ENCODE data around the gene ITGA5.

ITGA5 gene

GRCh38 chr12:54419088-54419887 is at the start of gene ITGA5:
ITGA5 (minus strand) TSS chr12:54419266; CDS start chr12:54419198, 68 bp downstream.
- peak; percentile 41 for DNase-seq

- no peak for DNase-seq
Measured at GRCh38 chr12:54465857-54466523, 46.9 kb upstream of the ITGA5 start.

GRCh38 chr12:54463484-54463883 is 44.4 kb upstream of the ITGA5 start:
- no peak for DNase-seq

DNA sequence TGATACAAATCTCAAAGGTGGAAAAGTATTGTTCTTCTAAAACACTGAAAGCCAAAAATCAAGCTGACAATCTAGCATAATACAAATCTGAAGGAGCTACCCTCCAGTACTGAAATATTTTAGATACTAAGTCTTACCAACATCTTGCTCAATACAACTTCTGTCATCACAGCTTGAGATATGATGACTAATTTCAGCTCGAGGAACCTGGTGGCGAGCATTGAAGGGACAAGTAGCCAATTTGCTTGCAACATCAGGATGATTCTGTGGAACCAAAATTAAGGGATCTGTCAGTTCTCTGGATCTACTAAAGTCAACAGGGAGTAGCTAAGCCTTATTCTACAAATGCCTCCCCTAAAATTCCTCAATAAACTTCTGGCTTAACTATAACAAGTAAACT is 44.0 kb upstream of the ITGA5 start:
- DNase-seq, result peak in 1 of 2 donors; percentile 33

DNA sequence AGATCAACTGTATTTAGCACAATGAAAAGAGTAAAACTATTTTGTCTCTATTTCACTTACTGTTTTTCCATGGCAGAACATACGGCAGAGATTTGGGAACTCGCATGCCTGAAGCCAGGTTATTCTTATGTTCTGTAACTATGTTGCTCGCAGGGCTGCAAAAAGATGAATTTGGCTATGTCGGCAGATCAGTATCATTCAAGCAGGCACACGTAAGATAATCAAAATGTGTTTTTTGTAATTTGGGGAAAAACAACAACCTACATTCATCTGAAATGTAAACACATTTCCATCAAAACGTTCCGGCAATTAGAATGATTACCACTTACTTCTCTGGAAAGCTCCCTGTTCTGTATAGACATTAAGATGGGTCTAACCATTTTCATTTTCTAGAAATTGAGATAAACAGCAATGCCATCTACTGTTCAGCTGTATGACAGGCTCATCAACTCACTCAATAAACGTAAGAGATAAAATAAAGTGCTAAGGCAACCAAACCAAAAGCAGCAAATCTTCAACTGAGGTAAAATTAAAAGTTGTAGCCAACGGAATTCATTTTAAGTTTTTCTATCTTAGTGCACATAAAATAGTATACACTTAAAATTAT is 41.4 kb upstream of the ITGA5 start:
- no peak for DNase-seq

DNA sequence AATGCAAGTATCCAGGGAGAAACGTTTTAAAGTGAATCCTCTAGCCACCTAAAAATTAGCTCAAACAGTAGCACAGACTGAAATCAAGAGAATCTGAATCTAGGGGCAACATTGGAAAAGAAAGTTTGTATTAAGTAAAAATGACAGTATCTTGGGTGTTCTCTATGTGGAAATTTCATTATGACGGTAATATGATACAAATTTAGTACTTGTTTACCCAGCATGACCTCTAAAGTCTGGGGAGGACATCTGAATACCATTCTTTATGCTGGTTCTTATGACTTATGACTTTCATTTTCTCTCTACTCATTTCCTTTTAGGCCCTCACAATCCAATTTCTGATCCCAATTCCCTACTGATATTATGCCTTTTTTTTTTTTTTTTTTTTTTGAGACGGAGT is 40.3 kb upstream of the ITGA5 start:
- no peak for DNase-seq

DNA sequence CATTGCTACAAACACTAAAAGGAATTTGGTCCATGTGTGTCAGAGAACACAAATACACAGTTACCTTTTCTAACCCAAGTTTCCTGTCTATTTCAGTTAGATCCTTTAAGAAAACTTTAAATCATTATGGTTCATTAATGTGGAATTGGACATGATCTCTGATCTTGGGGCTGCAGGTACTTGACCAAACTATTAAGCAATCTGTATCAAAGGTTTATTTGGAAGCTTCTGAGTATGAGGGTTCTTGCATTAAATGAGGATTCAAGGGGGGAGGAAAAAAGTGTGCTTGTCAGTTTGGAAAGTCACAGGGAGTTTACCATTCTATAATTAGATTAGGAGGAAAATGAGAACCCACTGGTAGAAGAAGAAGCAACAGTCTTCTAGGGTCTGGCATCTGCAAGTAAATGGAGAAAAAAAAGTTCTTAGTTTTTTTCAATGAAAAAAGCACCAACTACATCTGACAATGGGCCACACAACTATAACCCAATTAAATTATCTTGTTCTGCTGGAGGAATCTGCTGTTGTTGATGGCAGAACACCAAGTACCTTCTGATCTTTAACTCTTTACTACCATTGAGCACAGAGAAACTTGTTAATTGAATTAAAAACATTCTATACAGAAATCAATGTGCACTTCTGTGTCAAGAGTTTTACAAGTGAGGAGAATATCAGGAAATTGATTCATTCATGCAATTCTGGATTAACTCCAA is 36.8 kb upstream of the ITGA5 start:
- DNase-seq, result no peak

DNA sequence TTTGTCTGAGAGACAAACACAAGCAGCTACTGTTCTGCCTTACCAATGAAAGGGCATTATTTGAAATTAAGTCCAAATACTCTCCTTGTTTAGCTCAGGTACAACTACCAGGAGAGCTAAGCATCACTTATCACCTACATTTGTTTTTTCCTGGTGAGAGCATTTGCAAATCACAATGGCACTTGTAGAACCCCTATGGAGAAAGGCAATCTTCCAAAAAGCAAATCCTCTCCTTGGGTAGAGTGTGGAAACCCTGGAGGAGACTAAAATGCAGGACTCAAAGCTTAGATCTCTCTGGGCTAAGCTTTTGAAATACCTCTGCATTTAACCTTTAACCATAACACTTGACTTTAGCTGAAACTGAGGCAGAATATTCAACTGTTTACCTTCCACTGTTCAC is 33.6 kb upstream of the ITGA5 start:
- DNase-seq, result no peak

DNA sequence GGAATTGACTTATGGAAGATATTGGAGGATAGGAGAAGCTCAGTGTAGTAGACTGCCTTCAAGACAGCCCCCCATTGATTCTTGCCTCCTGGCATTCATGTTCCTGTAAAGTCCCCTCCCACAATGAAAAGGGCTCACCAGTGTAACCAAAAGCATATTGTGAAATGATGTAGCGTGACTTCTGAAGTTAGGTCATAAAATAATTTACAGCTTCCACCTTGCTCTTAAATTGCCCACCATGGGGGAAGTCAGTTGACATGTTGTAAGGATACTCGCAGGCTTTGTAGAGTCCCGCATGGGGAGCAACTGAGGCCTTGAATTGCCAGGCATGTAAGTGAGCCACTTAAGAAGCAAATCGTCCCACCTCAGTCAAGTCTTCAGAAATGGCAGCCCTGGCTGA is 29.3 kb upstream of the ITGA5 start:
- DNase-seq, result no peak

DNA sequence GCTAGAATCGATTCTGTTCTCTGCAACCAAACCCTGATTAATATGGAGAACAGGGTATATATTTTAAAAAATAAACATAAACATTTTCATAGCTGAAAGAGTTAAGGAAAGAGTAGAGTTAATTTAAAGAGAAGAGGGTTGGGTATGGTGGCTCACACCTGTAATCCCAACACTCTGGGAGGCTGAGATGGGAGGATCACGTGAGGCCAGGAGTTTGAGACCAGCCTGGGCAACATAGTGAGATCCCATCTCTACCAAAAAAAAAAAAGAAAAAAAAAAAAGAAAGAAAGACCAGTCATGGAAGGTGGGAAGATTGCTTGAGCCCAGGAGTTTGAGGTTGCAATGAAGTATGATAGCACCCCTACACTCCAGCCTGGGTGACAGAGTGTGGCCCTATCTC is 28.9 kb upstream of the ITGA5 start:
- DNase-seq, result no peak

DNA sequence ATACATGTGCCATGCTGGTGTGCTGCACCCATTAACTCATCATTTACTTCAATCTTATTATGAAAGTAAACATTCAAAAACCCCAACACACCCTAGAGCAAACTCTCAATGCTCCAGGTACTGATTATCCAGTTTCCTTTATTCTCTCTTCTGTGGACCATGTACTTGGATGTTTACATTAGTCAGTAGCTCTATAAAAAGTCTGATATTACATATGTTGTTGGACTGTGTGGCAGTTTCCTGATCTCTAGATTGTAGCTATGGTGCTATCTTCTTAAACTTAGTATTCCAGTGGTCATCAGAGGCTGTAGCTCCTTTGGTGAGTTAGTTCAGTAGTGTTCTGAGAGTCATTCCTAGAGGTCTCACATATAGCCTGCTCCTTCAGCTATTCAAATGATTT is 25.1 kb upstream of the ITGA5 start:
- DNase-seq, result no peak

DNA sequence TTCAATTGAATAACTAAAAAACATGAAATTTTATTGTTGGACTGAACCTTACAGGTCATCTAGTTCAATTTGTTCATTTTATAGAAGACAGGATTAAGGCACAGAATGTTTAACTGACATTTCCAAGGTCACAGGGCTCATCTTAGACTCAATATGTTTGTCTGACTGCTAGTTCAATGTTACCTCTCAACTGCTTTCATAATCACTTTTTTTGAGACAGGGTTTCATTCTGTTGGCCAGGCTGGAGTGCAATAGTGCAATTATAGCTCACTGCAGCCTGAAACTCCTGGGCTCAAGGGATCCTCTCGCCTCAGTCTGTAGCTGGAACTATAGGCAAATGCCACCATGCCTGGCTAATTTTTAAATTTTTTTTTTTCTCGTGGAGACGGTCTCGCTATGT is 24.4 kb upstream of the ITGA5 start:
- no peak for DNase-seq

GRCh38 chr12:54442961-54443360 is 23.9 kb upstream of the ITGA5 start:
- no peak for DNase-seq

DNA sequence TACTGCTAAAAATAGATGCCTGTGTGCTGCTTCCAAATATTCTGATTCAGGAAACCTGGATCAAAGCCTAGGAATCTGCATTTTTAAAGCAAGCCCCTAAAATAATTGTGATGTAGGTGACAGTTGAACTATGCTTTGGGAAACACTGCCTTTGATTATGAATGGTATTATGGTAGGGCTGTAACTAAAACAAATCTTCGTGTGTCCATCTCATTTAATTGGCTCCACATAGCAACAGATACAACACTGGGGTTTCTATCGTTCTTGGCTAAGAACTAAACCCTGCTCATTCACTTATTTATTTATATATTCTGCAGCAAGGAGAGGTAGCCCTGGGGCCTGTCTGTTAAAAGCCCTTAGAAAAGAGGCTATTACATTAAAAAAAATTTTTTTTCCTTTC is 23.0 kb upstream of the ITGA5 start:
- no peak for DNase-seq

DNA sequence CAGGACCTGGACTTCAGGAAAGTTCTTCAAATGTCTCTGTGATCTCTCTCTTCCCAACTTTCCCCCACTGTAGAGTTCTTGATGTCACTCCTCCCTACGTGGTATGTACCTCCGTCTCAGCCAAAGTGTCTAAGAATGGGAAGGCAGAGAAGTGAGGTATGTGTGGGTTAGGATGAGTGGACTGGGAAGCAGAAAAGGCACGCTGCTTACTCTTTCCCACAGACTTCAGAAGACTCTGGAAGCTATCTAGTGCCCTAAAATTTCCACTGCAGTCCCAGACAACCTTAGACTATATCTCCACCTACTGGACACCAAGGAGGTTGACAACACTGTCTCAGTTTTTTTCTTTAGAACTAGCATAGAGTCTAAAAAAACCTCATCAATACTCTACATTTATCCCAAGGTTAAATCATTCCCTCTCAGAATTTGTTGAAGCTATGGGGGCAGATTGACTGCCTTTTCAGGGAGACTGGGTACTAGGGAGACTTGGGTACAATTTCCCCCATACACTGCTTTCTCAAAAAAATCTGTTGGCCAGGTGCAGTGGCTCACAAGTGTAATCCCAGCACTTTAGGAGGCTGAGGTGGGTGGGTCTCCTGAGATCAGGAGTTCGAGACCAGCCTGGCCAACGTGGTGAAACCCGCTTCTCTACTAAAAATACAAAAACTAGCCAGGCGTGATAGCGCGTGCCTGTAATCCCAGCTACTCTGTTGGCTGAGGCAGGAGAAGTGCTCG is 20.6 kb upstream of the ITGA5 start:
- DNase-seq, result peak in 1 of 2 donors; percentile 63

GRCh38 chr12:54439096-54439495 is 20.0 kb upstream of the ITGA5 start:
- no peak for DNase-seq

DNA sequence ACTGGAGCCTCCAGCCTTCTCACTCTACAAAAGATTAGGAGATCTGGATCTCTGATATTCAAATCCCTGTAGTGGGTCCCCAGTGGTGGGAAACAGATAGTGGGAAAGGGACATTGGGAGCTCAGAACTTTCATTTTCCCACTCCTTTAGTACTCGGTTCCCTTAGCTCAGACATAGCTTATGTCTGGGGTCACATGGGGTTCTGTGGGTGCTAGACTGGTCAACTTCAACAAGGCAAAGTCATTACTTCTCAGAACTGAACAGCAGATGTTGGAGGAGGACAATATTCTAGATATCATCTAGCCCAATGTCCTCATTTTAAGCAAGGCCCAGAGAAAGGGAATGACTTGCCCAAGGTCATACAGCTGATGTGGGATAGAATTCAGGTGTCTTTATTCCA is 19.5 kb upstream of the ITGA5 start:
- no peak for DNase-seq

- DNase-seq, result no peak
Measured at GRCh38 chr12:54437697-54438096, 18.6 kb upstream of the ITGA5 start.

DNA sequence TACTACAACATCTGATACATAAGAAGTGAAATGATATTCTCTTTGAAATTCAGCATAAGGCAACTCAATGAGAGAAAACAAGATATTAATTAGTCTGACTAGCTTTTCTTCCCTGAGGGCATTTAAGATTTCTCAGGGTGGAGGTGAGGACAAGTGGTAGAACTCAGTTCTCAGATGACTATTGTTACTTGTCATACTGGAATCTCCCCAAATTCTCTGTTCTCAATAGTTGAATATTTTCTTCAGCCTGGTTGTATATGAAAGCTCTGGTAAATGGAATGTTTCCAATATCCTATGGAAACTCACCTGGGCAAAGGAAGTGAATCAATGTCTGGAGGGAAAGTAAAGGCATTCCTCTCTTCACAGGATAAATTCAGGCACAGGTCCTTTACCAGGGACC is 18.2 kb upstream of the ITGA5 start:
- DNase-seq, result no peak

GRCh38 chr12:54432815-54433164 is 13.7 kb upstream of the ITGA5 start:
- no peak for DNase-seq

DNA sequence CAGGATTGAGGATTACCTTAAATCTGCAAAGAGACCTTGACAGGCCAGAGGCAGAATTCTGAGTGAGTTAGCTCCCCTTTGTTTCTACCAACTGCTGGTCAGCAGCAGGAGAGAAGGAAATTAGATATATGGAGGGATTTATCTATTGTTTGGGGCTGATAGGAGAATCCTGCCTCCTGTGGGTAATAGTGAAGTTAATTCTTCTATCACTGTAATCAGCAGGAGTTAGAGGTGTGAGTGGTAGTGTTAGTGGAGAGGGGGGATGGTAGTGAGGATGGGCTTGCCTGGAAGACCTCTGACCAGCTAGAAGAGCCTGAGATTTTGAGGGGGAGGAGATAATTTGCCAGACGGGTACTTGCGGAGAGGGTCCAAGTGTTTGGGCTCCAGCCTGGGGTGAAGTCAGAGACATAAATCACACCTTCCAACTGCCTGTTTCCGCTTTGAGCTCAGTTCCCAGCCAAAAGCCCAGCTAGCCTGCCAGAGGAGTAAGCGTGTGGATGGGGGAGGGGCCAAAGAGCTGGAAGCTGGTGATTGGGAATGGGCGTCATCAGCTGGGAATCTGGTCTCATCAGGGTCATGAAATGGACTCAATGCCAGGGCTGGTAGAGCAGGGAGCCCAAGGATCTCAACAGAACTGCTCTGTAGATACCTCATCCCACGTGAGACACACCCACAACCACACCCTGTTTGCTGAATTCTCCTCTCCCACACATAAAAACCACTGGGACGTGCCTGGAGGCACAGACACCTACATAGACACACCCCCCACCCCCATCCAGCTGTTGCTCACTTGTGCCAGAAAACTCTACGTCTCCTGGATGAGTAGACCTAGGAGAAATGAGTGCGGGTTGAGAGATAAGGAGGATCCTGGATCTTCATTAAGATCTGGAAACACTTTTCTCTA is 13.1 kb upstream of the ITGA5 start:
- no peak for DNase-seq
